ENCODE measurements around the gene CDC14A. TPM values are rescaled to one million over a fixed set of nuclear protein-coding genes. Genes with fewer than 3 reads are reported as not detected.

The CDC14A gene
- total RNA-seq, 4 donors from 2014 or later: 9.0 to 32.4 (median 23.0) TPM

DNA sequence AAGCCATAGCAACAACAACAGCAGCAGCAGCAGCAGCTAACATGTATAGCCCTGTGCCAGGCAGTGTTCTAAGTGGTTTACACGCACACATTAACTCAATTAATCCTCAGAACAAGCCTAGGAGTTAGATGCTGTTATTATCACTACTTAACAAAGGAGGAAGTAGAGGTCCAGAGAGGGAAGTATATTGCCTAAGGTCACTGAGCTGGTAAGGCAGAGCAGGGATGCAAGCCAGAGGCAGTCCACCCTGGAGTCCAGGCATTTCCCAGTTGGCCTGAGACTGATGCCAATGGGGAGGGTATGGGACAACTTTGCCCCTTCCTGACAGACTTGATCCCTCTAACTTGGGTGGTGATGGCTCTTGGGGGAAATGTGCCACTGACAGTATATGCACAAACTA lies 6.8 kb downstream of the CDC14A start:
- H3K9me3 ChIP-seq: no peaks in the 10 kb centered on the region
- intact Hi-C loops (cut with DNase I; ENCODE audit: low total_unique reads): no loop called here
- TF ChIP-seq CTCF (IDR thresholded peaks at IDR 0.05) (no peak), POLR2A (IDR thresholded peaks at IDR 0.05) (no peak)

GRCh38 chr1:100360790-100361510 lies 8.6 kb downstream of the CDC14A start:
- no peaks in the 10 kb centered on the region for H3K27me3 ChIP-seq
- intact Hi-C loops (cut with DNase I; ENCODE audit: low total_unique reads): no loop called here
- TF ChIP-seq POLR2A (IDR thresholded peaks at IDR 0.05) (no peak), CTCF (IDR thresholded peaks at IDR 0.05) (no peak)
- peak overlapping the region; percentile 56 to 77 for H3K27ac ChIP-seq
- peak; percentile 52 to 70 for DNase-seq
- no peaks in the 10 kb centered on the region for H3K36me3 ChIP-seq
- no peak overlapping the region for H3K4me3 ChIP-seq
- H3K4me1 ChIP-seq: peaks cover 0 to 6% of the 10 kb centered on the region in 2 donors
- H3K9me3 ChIP-seq: no peaks in the 10 kb centered on the region

More for the DNA sequence above, 6.8 kb downstream of the CDC14A start:
- Histone ChIP-seq H3K4me1 (peaks cover 0 to 6% of the 10 kb centered on the region in 2 donors), H3K27me3 (no peaks in the 10 kb centered on the region), H3K4me3 (no peak overlapping the region), H3K27ac (peak overlapping the region; percentile 28 to 77), H3K36me3 (no peaks in the 10 kb centered on the region)
- DNase-seq: no peak

GRCh38 chr1:100361511-100362089 lies 9.3 kb downstream of the CDC14A start:
- Histone ChIP-seq H3K27me3 (no peaks in the 10 kb centered on the region), H3K9me3 (no peaks in the 10 kb centered on the region), H3K27ac (peak overlapping the region; percentile 56 to 77), H3K4me1 (peaks cover 0 to 6% of the 10 kb centered on the region in 2 donors), H3K4me3 (no peak overlapping the region), H3K36me3 (no peaks in the 10 kb centered on the region)
- DNase-seq: no peak
- TF ChIP-seq POLR2A (IDR thresholded peaks at IDR 0.05): no peak
- no peak for TF ChIP-seq CTCF (IDR thresholded peaks at IDR 0.05)
- intact Hi-C loops (cut with DNase I; ENCODE audit: low total_unique reads): no loop called here

- H3K27me3 ChIP-seq: no peaks in the 10 kb centered on the region
- peaks cover 0 to 6% of the 10 kb centered on the region in 2 donors for H3K4me1 ChIP-seq
- H3K9me3 ChIP-seq: no peaks in the 10 kb centered on the region
- H3K36me3 ChIP-seq: no peaks in the 10 kb centered on the region
- TF ChIP-seq CTCF (IDR thresholded peaks at IDR 0.05) (no peak), POLR2A (IDR thresholded peaks at IDR 0.05) (no peak)
- H3K4me3 ChIP-seq: no peak overlapping the region
- peak overlapping the region in 1 of 2 donors; percentile 14 for H3K27ac ChIP-seq
- DNase-seq: no peak
- intact Hi-C loops (cut with DNase I; ENCODE audit: low total_unique reads): no loop called here
Measured at GRCh38 chr1:100362821-100363466, 10.6 kb downstream of the CDC14A start.

GRCh38 chr1:100363831-100364230 lies 11.5 kb downstream of the CDC14A start:
- DNase-seq: no peak
- Histone ChIP-seq H3K27ac (peak overlapping the region; percentile 6 to 65), H3K4me3 (no peak overlapping the region), H3K9me3 (no peaks in the 10 kb centered on the region), H3K27me3 (no peaks in the 10 kb centered on the region), H3K36me3 (no peaks in the 10 kb centered on the region), H3K4me1 (peaks cover 0 to 6% of the 10 kb centered on the region in 2 donors)
- TF ChIP-seq CTCF (IDR thresholded peaks at IDR 0.05) (no peak), POLR2A (IDR thresholded peaks at IDR 0.05) (no peak)
- intact Hi-C loops (cut with DNase I; ENCODE audit: low total_unique reads): no loop called here

All from uterus (tissue), 4 donors.